IPS DF 4.7 (cell line): ENCODE data around the gene NUBP1.

Experiments
- DNase-seq: peaks from one replicate; pipeline ENCODE4 v3.0.0-alpha.2; 2013; ENCODE audit warnings: low spot score; ENCODE audit errors: extremely low read depth

The NUBP1 gene

GRCh38 chr16:10806698-10807097, 63.1 kb downstream of the NUBP1 start:
- DNase-seq = no peak

DNA sequence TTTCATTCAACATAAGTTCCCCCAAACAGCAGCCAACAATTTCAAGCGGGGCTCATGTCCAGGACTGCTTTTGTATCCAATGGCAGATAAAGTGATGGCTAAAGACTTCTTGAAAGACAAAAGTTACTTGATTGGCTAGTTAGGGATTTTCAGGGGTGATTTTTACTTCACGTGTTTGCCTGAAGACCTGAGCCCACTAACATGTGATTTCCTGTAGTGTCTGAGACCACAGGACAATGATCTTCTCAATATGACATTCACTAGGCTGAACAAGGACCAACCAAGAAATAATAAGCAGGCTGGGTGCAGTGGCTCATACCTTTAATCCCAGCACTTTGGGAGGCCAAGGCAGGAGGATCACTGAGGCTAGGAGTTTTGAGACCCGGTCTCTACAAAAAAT, 64.6 kb downstream of the NUBP1 start:
- no peak for DNase-seq

DNA sequence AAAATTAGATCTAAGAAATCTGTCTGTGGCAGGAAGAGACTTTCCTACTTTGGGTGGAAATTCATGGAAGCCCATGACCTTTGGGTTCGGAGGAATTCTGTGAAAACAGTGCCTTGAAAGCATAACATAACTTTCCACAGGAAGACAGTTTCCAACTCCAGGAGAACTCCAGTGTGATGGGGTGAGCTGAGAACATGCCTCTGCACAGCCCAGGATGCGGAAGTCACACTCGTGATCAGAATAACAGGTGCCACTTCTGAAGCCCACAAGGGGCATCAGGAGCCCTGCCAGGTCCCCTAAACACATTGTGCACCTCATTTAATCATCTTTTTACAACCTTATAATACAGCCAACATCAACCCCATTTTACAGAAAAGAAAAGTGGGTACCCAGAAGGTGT, 65.2 kb downstream of the NUBP1 start:
- no peak for DNase-seq

DNA sequence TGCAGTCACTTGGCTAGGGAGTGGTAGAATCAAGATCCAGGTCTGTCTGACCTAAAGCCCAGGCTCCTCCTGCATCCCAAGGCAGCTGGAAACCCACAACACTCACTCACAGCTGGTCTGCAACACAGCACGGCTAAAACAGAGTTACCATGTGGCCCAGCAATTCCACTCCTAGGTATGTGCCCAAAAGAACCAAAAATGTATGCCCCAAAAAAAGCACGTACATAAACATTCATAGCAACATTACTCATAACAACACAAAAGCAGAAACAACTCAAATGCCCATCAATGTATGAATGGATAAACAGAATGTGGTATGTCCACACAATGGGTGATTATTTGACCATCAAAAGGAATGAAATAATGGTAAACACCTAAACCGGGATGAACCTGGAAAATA, 66.1 kb downstream of the NUBP1 start:
- DNase-seq = no peak

DNA sequence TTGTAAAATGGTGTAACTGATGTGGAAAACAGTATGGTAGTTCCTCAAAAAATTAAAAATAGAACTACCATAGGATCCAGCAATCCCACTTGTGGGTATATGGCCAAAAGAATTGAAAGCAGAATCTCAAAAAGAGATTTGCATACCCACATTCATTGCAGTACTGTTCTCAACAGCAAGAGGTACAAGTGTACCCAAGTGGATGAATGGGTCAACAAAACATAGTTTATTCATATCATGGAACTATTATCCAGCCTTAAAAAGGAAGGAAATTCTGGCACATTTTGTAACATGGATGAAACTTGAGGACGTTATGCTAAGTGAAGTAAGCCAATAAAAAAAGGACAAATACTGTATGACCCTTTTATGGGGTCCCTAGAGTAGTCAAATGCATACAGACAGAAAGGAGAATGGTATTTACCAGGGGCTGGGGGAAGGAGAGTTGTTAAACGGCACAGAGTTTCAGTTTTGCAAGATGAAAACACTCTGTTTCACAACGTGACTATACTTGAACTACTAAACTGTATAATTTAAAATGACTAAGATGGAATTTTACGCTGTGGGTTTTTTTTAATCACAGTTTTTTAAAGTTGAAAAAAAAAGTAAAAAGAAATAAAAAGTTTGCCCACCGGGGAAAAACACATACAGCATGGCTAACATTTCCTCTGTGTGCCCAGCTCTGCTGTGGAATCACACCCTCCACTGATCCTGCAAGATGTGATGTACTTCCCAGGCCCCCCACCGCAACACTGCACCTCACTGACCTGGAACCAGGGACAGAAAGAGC, 68.9 kb downstream of the NUBP1 start:
- no peak for DNase-seq

DNA sequence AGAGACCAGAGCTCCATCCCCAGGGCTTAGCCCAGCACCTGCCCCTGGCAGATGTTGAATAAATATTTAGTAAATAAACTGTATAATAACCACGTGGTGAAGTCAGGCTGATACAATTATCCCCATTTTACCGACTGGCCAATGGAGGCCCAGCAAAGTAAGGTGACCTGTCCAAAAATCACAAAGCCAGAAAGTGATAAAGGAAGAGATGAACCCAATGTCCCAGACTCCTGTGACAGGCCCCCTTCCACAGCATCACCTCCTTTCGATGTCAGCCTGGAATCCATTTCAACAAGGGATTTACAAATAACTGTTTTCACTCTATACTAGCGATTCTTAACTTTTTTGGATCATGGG, 69.4 kb downstream of the NUBP1 start:
- no peak for DNase-seq

DNA sequence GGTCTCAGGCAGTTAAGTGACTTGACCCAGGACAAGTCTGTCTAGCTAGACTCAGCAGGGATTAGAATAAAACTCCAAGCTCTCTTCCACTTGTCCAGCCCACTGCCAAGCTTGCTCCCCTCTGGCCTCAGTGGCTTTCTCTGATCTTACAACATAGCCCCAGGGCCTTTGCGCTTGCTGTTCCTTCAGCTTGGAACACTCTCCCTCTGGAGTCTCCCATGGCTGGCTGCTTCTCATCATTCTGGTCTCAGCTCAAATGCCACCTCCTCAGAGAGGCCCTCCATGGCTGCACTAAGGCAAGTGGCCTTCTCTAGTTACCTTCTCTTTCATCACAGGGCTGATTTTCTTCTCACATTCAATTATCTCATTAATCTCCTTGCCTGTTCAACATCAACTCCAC, 73.9 kb downstream of the NUBP1 start:
- no peak for DNase-seq

DNA sequence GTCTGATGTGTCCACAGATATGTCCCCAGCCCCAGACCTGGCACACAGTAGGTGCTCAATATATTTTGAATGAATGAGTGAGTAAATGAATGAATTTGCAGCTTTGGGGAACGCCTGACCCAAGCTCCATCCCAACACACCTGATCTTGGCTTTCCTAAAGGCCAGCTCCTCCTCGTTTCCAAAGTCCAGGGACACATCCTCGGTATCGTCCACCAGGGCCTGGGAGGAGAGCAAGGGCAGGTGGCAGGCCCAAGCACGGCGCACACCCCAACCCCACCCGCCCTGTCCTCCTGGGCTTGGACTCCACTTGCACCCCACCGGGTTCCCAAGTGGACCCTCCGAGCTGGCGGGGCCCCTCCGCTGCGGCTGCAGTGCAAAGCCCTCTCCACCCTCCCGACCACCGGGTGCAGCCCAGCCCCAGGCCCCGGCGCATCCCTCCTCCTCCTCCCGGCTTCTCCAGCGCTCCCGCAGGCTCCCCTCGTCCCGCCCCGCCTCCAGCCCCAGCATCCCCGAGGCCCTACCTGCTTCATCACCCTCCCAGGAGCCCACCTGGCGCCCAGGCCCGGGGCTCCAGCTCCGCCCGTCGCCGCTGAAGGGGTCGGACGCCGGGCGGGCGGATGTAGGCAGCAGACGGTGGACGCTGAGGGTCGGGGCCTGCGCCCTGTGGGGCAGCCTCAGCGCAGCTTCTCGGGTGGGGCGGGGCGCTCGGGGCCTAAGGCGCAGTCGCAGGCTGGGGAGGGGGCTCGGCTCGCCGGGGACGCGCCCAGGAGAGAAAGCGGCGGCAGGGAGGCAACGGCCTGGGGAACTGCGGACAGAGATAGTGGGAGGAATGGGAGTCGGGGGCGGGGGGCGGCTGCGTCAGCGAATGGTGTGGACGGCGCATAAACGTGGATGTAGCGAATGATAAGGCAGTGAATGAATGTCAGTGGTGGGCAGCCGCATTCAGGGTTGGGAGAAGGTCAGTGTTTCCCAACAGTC, 74.6 kb downstream of the NUBP1 start, which contains the start of gene TVP23A:
TVP23A (minus strand) TSS at position 832 of the 979 bp plus-strand sequence; CDS start at position 531, 301 bp downstream.
- no peak for DNase-seq
